Large intestine (tissue), 3 donors: Measurements from ENCODE around the gene PLEKHA1. TPM values are rescaled to one million over a fixed set of nuclear protein-coding genes. Genes with fewer than 3 reads are reported as not detected.
A peak's percentile ranks its signal among the peaks of the same experiment; 100 is the strongest.

Experiments
- DNase-seq, 2 donors: peaks; one replicate each; pipeline versions ENCODE4 v3.0.0 to v3.0.0-alpha.2; 2013
- H3K27ac ChIP-seq: one replicate; pipeline ENCODE4 v1.5.1; 2013; ENCODE audit warnings: low read length
- H3K27me3 ChIP-seq: 2 replicates; pipeline ENCODE4 v1.6.1; 2013; ENCODE audit warnings: low read length; ENCODE audit not compliant: control insufficient read depth, insufficient read depth
- H3K36me3 ChIP-seq: 2 replicates; pipeline ENCODE4 v1.6.1; 2013; ENCODE audit warnings: low read length; ENCODE audit not compliant: control insufficient read depth, insufficient read depth
- H3K4me1 ChIP-seq: one replicate; pipeline ENCODE4 v1.6.1; 2013; ENCODE audit warnings: low read length; ENCODE audit not compliant: control insufficient read depth, insufficient read depth
- H3K4me3 ChIP-seq: one replicate; pipeline ENCODE4 v1.5.1; 2013; ENCODE audit warnings: low read length
- H3K9me3 ChIP-seq: one replicate; pipeline ENCODE4 v1.6.1; 2013; ENCODE audit warnings: mild to moderate bottlenecking, low read depth, low read length, moderate library complexity; ENCODE audit not compliant: control insufficient read depth
- WGBS: methylation state at CpG from one replicate; pipeline ENCODE4 v1.1.5; 2013; ENCODE audit warnings: low lambda C conversion rate; ENCODE audit not compliant: insufficient coverage; 5-methylcytosine and 5-hydroxymethylcytosine counted together
- polyA plus RNA-seq: library from polyadenylated mRNA; unstranded; fragments of 120-200 nt; gene quantifications from one replicate; pipeline ENCODE4 v1.2.1, GENCODE V29; 2013

PLEKHA1 gene
- polyA plus RNA-seq, 1 donor, result 65.6 TPM

DNA sequence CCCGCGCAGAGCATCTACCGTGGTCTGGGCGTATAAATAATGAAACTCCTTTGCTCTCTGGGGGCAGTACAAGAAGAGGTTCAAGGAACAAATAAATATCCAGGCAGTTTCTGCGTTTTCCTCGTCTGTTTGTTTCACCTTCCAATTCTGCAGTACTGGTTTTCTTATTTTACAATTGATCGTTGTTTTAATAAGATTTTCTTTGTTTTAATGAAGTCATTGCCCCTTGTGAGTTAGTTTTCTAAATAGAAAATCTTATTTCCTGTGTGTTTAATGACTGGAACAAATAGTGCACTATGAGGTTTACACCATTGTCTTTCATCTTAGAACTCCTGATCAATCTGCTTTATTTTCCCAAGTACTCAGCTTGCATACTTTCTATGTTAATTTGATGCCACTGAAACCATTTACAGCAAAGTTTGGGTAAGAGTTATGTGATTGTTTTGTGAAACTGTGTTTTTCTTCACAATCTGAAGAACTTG, 1.2 kb downstream of the PLEKHA1 start:
- WGBS, result 40% methylated on average over 1 of the region's 7 CpGs
- H3K4me1 ChIP-seq, result peaks cover 12% of the 10 kb centered on the region
- DNase-seq, result no peak
- peak overlapping the region; percentile 72 for H3K27ac ChIP-seq
- H3K36me3 ChIP-seq, result peaks cover 4% of the 10 kb centered on the region
- H3K4me3 ChIP-seq, result peak overlapping the region; percentile 59
- H3K27me3 ChIP-seq, result no peaks in the 10 kb centered on the region
- no peaks in the 10 kb centered on the region for H3K9me3 ChIP-seq

DNA sequence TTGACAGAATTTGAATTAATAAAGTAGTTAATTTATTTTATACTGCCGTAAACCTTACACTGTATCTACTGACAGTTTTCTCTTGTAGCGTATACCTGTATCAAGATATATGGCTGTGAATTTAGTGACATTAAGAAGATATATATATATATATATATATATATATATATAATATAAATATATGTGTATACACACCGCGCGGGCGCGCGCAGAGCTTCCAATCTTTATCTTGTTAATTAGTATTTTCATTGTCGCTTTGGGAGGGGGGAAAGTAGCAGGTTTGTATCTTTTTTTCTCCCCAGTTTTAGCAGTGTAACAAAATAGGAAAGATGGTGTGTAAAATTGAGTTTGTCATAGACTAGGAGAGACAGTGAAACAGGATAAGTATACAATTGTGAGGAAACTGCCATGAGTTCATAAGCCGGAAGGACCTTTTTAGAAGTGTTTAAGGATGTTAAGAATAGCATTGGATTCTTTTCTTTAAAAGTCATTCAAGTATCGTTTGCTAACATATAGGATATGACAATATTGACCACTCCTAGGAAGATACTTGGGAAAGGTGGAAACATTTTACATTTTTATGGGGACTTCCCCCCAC, 2.0 kb downstream of the PLEKHA1 start:
- WGBS, result 78% methylated on average over 4 of the region's 11 CpGs

DNA sequence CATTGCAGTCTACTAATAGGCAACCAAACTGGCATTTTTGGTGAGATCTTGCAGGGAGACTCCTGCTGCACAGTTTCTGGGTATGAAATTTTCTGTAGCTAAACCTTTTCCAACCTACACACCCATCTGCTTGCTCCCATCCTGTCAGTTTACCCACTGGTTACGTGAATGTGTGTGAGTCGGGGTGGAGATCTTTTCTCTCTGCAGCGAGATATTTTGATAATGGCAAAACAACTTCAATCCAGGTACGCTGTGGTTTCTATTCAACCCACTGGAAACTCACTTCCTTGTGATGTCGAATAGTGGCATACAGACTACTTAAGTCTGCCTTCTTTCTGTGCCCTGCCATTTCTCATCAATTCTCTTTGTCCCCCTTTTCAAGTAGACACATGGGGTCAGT, 4.5 kb downstream of the PLEKHA1 start:
- no peak for DNase-seq
- Histone ChIP-seq H3K9me3 (no peaks in the 10 kb centered on the region), H3K27me3 (no peaks in the 10 kb centered on the region), H3K4me1 (no peaks in the 10 kb centered on the region), H3K36me3 (peaks cover 4% of the 10 kb centered on the region), H3K4me3 (no peak overlapping the region), H3K27ac (no peak overlapping the region)
- 90% methylated on average over 2 of the region's 5 CpGs for WGBS

More for the DNA sequence above, 2.0 kb downstream of the PLEKHA1 start:
- Histone ChIP-seq H3K9me3 (no peaks in the 10 kb centered on the region), H3K4me1 (peaks cover 12% of the 10 kb centered on the region), H3K27me3 (no peaks in the 10 kb centered on the region), H3K27ac (no peak overlapping the region), H3K4me3 (peak overlapping the region; percentile 59), H3K36me3 (peaks cover 4% of the 10 kb centered on the region)
- no peak for DNase-seq

DNA sequence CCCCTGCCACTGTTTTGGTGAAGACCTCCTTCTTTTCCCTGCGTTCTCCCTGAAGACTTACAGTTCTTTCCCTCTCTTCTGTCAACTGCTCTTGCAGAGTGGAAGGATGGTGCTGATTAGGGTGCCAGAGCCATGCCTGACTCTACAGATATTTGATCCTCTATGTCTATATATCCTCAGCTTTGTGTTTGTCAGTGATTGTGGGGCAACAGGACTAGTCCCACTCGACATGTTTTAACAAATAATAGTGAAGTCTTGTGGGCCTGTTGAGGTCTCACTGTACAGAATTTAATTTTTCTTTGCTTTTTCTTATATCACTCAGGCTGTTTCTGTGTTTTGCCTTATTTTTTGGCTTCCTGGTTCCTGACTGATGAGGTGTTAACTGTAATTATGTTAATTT, 5.0 kb downstream of the PLEKHA1 start:
- Histone ChIP-seq H3K36me3 (peaks cover 4% of the 10 kb centered on the region), H3K27ac (no peak overlapping the region), H3K9me3 (no peaks in the 10 kb centered on the region), H3K27me3 (no peaks in the 10 kb centered on the region), H3K4me1 (no peaks in the 10 kb centered on the region), H3K4me3 (no peak overlapping the region)
- WGBS, result no CpG with 5 or more reads among the region's 2 CpGs
- no peak for DNase-seq

DNA sequence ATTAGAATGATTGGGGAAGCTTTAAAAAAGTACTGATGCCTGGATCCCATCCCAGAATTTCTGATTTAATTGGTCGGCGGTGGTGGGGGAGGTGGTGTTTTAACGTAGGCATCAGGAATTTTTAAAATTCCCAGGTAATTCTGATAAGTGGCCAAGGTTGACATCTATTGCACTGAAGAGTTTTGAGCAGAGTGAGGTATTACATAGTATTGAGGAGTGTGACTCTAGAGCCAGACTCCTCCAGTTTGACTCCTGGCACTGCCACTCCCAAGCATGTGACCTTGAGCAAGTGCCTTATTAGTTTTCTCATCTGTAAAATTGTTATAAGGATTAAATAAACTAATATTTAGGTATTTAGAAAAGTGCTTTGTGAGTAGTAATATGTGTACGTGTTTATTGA, 6.2 kb downstream of the PLEKHA1 start:
- no peak for DNase-seq
- Histone ChIP-seq H3K27me3 (no peaks in the 10 kb centered on the region), H3K4me1 (no peaks in the 10 kb centered on the region), H3K36me3 (peaks cover 4% of the 10 kb centered on the region), H3K27ac (no peak overlapping the region), H3K4me3 (no peak overlapping the region), H3K9me3 (no peaks in the 10 kb centered on the region)
- WGBS, result 86% methylated on average over 1 of the region's 4 CpGs

- WGBS, result no CpG with 5 or more reads among the region's 2 CpGs
- no peak overlapping the region for H3K27ac ChIP-seq
- no peaks in the 10 kb centered on the region for H3K9me3 ChIP-seq
- DNase-seq, result no peak
- no peaks in the 10 kb centered on the region for H3K4me1 ChIP-seq
- H3K36me3 ChIP-seq, result peaks cover 4% of the 10 kb centered on the region
- no peaks in the 10 kb centered on the region for H3K27me3 ChIP-seq
- H3K4me3 ChIP-seq, result no peak overlapping the region
Observed at GRCh38 chr10:122381680-122382079, 7.2 kb downstream of the PLEKHA1 start.

GRCh38 chr10:122386514-122386913, 12.0 kb downstream of the PLEKHA1 start:
- Histone ChIP-seq H3K4me3 (no peak overlapping the region), H3K9me3 (no peaks in the 10 kb centered on the region), H3K4me1 (no peaks in the 10 kb centered on the region), H3K27ac (peak overlapping the region; percentile 39), H3K27me3 (no peaks in the 10 kb centered on the region), H3K36me3 (peaks cover 9% of the 10 kb centered on the region)
- DNase-seq, result peak in 1 of 2 donors; percentile 12
- WGBS, result 40% methylated on average over 1 of the region's 2 CpGs

GRCh38 chr10:122387572-122387971, 13.1 kb downstream of the PLEKHA1 start:
- no peak overlapping the region for H3K4me3 ChIP-seq
- no peak overlapping the region for H3K27ac ChIP-seq
- no peaks in the 10 kb centered on the region for H3K9me3 ChIP-seq
- no CpG with 5 or more reads among the region's 2 CpGs for WGBS
- H3K36me3 ChIP-seq, result peaks cover 9% of the 10 kb centered on the region
- H3K4me1 ChIP-seq, result no peaks in the 10 kb centered on the region
- DNase-seq, result no peak
- H3K27me3 ChIP-seq, result no peaks in the 10 kb centered on the region

- Histone ChIP-seq H3K36me3 (peaks cover 9% of the 10 kb centered on the region), H3K9me3 (no peaks in the 10 kb centered on the region), H3K27ac (no peak overlapping the region), H3K27me3 (no peaks in the 10 kb centered on the region), H3K4me1 (no peaks in the 10 kb centered on the region), H3K4me3 (no peak overlapping the region)
- no peak for DNase-seq
- WGBS, result no CpG with 5 or more reads among the region's 1 CpG
Observed at GRCh38 chr10:122388287-122388997, 13.9 kb downstream of the PLEKHA1 start.

DNA sequence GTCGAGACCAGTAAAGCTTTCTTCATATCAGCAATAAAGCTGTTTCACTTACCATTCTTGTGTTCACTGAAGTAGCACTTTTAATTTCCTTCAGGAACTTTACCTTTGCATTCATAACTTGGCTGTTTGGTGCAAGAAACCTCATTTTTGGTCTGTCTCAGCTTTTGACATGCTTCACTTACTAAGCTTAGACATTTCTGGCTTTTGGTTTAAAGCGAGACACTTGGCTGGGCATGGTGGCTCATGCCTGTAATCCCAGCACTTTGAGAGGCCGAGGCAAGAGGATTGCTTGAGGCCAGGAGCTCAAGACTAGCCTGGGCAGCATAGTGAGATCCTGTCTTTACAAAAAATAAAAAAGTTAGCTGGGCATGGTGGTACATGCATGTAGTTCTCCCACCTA, 15.8 kb downstream of the PLEKHA1 start:
- no CpG with 5 or more reads among the region's 3 CpGs for WGBS
- Histone ChIP-seq H3K9me3 (no peaks in the 10 kb centered on the region), H3K4me1 (no peaks in the 10 kb centered on the region), H3K4me3 (no peak overlapping the region), H3K27ac (no peak overlapping the region), H3K36me3 (peaks cover 20% of the 10 kb centered on the region), H3K27me3 (no peaks in the 10 kb centered on the region)
- DNase-seq, result no peak
